HepG2 (cell line): ENCODE results near the gene RRP12. TPM values are rescaled to one million over a fixed set of nuclear protein-coding genes. Genes with fewer than 3 reads are reported as not detected.

ENCODE experiments used
- AFF4 ChIP-seq: sonication (generic); formaldehyde crosslinking; IDR thresholded peaks from 2 replicates; pipeline ENCODE4 v1.4.0; 2020; ENCODE audit warnings: missing genetic modification reagents
- HOXA5 ChIP-seq: sonication (generic); formaldehyde crosslinking; IDR thresholded peaks from 2 replicates; pipeline ENCODE4 v1.4.0; 2020; ENCODE audit warnings: missing genetic modification reagents
- LCORL ChIP-seq, 2 experiments: fragments of 450-650 bp in 1 of 2; sonication (generic) in 1 of 2; formaldehyde crosslinking in 1 of 2; IDR thresholded peaks; 2 replicates each; pipeline versions ENCODE4 v1.5.0 to v1.6.1; 2017 to 2020; ENCODE audit warnings: antibody characterized with exemption in 1 of 2, missing genetic modification reagents in 1 of 2
- MNT ChIP-seq: fragments of 450-650 bp; IDR thresholded peaks from 2 replicates; pipeline ENCODE4 v1.6.1; 2016
- PRDM15 ChIP-seq: sonication (generic); formaldehyde crosslinking; IDR thresholded peaks from 2 replicates; pipeline ENCODE4 v1.4.0; 2020; ENCODE audit warnings: missing genetic modification reagents
- RFX1 ChIP-seq: fragments of 450-650 bp; IDR thresholded peaks from 2 replicates; pipeline ENCODE4 v1.6.1; 2017
- SALL2 ChIP-seq: sonication (generic); formaldehyde crosslinking; IDR thresholded peaks from 2 replicates; pipeline ENCODE4 v1.8.1; 2023; ENCODE audit warnings: mild to moderate bottlenecking, missing genetic modification reagents, inconsistent platforms
- SMAD3 ChIP-seq: sonication (generic); formaldehyde crosslinking; IDR thresholded peaks from 2 replicates; pipeline ENCODE4 v1.4.0; 2020; ENCODE audit warnings: missing genetic modification reagents
- TRIM24 ChIP-seq: sonication (generic); formaldehyde crosslinking; IDR thresholded peaks from 2 replicates; pipeline ENCODE4 v1.8.0; 2022; ENCODE audit warnings: mild to moderate bottlenecking, missing genetic modification reagents
- ZFP37 ChIP-seq: sonication (generic); formaldehyde crosslinking; IDR thresholded peaks from 2 replicates; pipeline ENCODE4 v1.4.0; 2020; ENCODE audit warnings: missing genetic modification reagents, borderline replicate concordance
- ZNF614 ChIP-seq: IDR thresholded peaks from 2 replicates; pipeline ENCODE4 v1.6.1; 2018; ENCODE audit warnings: missing biosample characterization, missing genetic modification reagents, inconsistent platforms, borderline replicate concordance
- polyA plus RNA-seq, 8 experiments: library from polyadenylated mRNA; depleted of rRNA in 3 of 8; stranded (reverse) in 7 of 8; unstranded in 1 of 8; fragments of >200 nt; fragmentation: Illumina TruSeq in 4 of 8; extraction: Trizol in 4 of 8; gene quantifications; 2 replicates each; pipeline versions ENCODE4 v1.2.1 to v1.2.3, GENCODE V29; 2011 to 2016; ENCODE audit warnings: low read depth in 4 of 8, missing spikeins in 1 of 8, mixed read lengths in 1 of 8; ENCODE audit not compliant: insufficient read depth in 1 of 8
- total RNA-seq, 5 experiments: library from RNA; depleted of rRNA; stranded (reverse); fragments of >200 nt; fragmentation: Illumina TruSeq; extraction: Trizol; gene quantifications; 2 replicates each; pipeline ENCODE4 v1.2.3, GENCODE V29; 2016; ENCODE audit warnings: low read depth in 1 of 5
- TF ChIP-seq, protein P1 (sequence below): sonication (generic); formaldehyde crosslinking; IDR thresholded peaks from 2 replicates; pipeline ENCODE4 v1.8.1; 2023; ENCODE audit warnings: mild to moderate bottlenecking, missing genetic modification reagents

The RRP12 gene
- total and polyA plus RNA-seq, 2 of the 13 experiments (the other 11 are each of a cell fraction or from before 2014, with no cell fraction given) = 13.2 to 39.4 TPM

DNA sequence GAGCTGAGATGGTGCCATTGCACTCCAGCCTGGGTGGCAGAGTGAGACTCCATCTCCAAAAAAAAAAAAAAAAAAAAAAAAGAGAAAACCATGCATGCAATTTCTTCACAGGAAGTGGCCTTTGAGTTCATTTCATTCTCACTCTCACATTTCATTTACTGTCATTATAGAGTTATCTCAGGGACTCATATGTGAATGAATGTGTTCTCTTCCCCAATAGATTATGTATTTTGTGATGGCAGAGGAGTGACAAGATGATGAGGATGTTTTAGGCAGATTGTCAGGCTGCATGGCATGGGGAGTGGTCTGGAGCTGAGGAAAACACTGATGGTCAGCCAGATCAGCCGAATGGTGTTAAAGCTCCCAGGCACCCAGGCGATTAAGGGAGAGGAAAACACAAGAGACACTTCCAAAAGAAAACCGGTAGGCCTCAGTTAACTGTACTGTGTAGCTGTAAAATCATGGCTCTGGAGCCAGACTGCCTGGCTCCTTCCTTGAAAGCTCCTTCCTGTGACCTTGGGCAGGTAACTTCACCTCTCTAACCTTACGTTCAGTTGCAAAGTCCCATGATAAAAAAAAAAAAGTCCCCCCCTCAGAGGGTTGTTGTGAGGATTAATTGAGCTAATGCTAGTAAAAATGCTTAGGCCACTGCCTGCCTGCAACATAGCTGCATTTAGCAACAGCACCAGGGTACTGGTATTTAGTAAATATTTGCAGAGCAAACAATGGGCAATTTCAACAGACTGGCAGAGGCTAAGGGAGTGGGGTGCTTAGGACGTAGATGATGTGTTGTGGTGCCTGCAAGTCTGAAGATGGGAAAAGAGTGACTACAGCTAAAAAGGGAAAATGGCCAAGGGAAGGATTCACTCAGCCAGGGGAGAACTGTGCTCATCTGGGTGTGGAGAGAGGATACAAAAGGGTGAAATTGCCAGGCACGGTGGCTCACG, 73.5 kb downstream of the RRP12 start (continued):
- TF ChIP-seq TRIM24 (CRISPR knock-in tag) (peak; percentile 64; the same call in 1 of the 2 replicates), PRDM15 (CRISPR knock-in tag) (peak; percentile 54; the same call in 1 of the 2 replicates), AFF4 (CRISPR knock-in tag) (peak; percentile 37; the same call in 1 of the 2 replicates), LCORL (IDR thresholded peaks at IDR 0.05) (no peak; the same call in 1 of the 2 replicates), LCORL (CRISPR knock-in tag; IDR thresholded peaks at IDR 0.05) (peak; percentile 92), SMAD3 (peak; percentile 97), RFX1 (no peak), ZNF614 (CRISPR knock-in tag) (peak; percentile 90), SALL2 (CRISPR knock-in tag) (no peak), ZFP37 (CRISPR knock-in tag) (no peak), HOXA5 (CRISPR knock-in tag) (peak; percentile 67; the same call in 1 of the 2 replicates), MNT (0 out of 2 replicates have a peak, but pooled peaks have one; percentile 9)
- TF ChIP-seq, protein P1, sequence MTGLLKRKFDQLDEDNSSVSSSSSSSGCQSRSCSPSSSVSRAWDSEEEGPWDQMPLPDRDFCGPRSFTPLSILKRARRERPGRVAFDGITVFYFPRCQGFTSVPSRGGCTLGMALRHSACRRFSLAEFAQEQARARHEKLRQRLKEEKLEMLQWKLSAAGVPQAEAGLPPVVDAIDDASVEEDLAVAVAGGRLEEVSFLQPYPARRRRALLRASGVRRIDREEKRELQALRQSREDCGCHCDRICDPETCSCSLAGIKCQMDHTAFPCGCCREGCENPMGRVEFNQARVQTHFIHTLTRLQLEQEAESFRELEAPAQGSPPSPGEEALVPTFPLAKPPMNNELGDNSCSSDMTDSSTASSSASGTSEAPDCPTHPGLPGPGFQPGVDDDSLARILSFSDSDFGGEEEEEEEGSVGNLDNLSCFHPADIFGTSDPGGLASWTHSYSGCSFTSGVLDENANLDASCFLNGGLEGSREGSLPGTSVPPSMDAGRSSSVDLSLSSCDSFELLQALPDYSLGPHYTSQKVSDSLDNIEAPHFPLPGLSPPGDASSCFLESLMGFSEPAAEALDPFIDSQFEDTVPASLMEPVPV (CRISPR knock-in tag) = peak; percentile 38; the same call in 1 of the 2 replicates
